ENCODE results near the gene TTC27.
"Not testable (repeated sequence)": the region's sequence is repeated elsewhere in the genome, so short reads cannot be mapped to it uniquely, and the experiment has no call there.

TTC27 gene

DNA sequence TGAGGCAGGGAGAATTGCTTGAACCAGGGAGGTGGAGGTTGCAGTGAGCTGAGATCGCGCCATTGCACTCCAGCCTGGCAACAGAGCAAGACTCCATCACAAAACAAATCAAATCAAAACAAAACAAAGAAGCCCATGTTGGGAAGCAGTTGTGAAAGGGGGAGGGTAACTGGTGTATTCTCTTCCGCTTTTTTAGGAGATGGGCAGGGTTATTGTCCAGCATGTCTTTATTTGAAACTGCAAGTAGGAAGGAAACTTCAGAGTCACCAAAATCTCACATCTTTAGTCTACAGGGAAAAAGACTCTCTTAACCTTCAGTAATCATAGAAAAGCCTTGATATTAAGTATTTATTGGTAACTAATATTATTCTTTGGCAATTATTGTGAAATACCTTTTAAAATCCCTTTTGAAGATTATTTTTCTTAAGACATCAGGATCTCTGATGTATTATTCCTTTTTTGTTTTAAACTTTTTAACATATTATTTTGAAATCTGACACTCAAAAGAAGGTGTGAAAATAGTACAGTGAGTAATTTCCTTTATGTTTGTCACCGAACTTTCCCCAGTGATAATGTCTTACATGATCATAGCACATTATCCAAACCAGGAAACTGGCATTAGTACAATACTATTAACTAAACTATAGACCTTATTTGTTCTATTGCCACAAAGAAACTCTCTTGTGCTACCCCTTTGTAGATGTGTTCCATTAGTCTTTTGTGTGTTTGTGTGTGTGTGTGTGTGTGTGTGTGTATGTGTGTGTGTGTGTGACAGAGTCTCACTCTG, 234.6 kb downstream of the TTC27 start:
- peak; percentile 23 for DNase-seq

DNA sequence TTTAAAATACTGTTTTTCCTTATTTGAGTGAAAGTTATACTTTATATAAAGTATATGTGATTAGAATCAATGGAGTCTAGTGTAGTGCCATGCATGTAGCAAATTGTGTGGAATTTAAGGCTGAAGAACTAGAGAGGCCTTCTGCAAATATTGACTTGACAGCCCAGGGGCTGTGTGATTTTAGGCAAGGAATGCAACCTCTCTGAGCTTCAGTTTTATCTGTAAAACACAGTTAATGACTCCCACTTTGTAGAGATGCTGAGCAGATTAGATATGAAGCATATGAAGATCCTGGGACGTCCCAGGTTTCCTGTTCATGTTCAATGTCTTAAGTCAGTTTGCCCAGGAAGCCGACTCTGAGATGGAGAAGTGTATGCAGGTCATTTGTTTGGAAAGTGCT, 235.5 kb downstream of the TTC27 start:
- no peak for DNase-seq

GRCh38 chr2:32863803-32864202, 236.0 kb downstream of the TTC27 start:
- no peak for DNase-seq

GRCh38 chr2:32864334-32865111, 236.7 kb downstream of the TTC27 start:
- no peak for DNase-seq

- no peak for DNase-seq
These were observed 237.7 kb downstream of the TTC27 start for GRCh38 chr2:32865399-32866068.

DNA sequence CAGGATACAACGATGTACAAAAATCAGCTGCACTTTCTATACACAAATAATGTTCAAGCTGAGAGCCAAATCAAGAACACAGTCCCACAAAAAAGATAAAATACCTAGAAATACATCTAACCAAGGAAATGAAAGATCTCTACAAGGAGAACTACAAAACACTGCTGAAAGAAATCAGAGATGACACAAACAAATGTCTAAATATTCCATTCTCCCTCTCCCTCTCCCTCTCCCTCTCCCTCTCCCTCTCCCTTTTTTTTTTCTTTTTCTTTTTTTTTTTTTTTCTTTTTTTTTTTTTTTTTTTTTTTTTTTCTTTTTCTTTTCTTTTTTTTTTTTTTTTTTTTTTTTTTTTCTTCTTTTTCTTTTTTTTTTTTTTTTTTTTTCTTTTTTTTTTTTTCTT, 238.6 kb downstream of the TTC27 start:
- not testable (repeated sequence) for DNase-seq
